Dendritic cell treated with granulocyte-macrophage colony-stimulating factor and Interleukin-4, amounts not matched to agents 40 ng/mL and 50 ng/mL, for 4 days (primary cell): ENCODE measurements around the gene FZD7.

Source experiments
- H3K27ac Mint-ChIP-seq: one replicate; pipeline ENCODE4 v1.8.0; 2022; ENCODE audit warnings: mild to moderate bottlenecking, mixed read lengths
- H3K27me3 Mint-ChIP-seq: one replicate; pipeline ENCODE4 v1.8.0; 2022; ENCODE audit warnings: mild to moderate bottlenecking, mixed read lengths
- H3K36me3 Mint-ChIP-seq: one replicate; pipeline ENCODE4 v1.8.0; 2022; ENCODE audit warnings: low read depth, mixed read lengths
- H3K4me1 Mint-ChIP-seq: one replicate; pipeline ENCODE4 v1.8.0; 2022; ENCODE audit warnings: low read depth, mixed read lengths
- H3K4me3 Mint-ChIP-seq: one replicate; pipeline ENCODE4 v1.8.0; 2022; ENCODE audit warnings: mild to moderate bottlenecking, moderate library complexity, mixed read lengths
- H3K9me3 Mint-ChIP-seq: one replicate; pipeline ENCODE4 v1.8.0; 2022; ENCODE audit warnings: mixed read lengths
- intact Hi-C: fragments of 100-400 bp; cut with micrococcal nuclease; formaldehyde crosslinking; loops from one replicate; pipeline ENCODE4 v1.15.0; 2022

FZD7 gene

GRCh38 chr2:202035941-202036372 lies 2.3 kb downstream of the FZD7 start:
- H3K27ac Mint-ChIP-seq, result no peak overlapping the region

GRCh38 chr2:202036601-202037037 lies 3.0 kb downstream of the FZD7 start:
- H3K27ac Mint-ChIP-seq, result no peak overlapping the region
- H3K9me3 Mint-ChIP-seq, result no peaks in the 10 kb centered on the region
- H3K4me3 Mint-ChIP-seq, result no peak overlapping the region
- peaks cover 7% of the 10 kb centered on the region for H3K36me3 Mint-ChIP-seq
- intact Hi-C loops, result loop anchor here (5.0 kb wide), 1 partner anchor 141 kb away; no protein-coding TSS in a partner anchor
- peaks cover 15% of the 10 kb centered on the region for H3K4me1 Mint-ChIP-seq
- peaks cover 36% of the 10 kb centered on the region for H3K27me3 Mint-ChIP-seq

More at GRCh38 chr2:202035941-202036372, 2.3 kb downstream of the FZD7 start:
- Mint-ChIP-seq H3K36me3 (peaks cover 7% of the 10 kb centered on the region), H3K4me3 (no peak overlapping the region), H3K4me1 (peaks cover 15% of the 10 kb centered on the region), H3K9me3 (no peaks in the 10 kb centered on the region), H3K27me3 (peaks cover 40% of the 10 kb centered on the region)
- intact Hi-C loops, result loop anchor here (5.0 kb wide), 1 partner anchor 141 kb away; no protein-coding TSS in a partner anchor

DNA sequence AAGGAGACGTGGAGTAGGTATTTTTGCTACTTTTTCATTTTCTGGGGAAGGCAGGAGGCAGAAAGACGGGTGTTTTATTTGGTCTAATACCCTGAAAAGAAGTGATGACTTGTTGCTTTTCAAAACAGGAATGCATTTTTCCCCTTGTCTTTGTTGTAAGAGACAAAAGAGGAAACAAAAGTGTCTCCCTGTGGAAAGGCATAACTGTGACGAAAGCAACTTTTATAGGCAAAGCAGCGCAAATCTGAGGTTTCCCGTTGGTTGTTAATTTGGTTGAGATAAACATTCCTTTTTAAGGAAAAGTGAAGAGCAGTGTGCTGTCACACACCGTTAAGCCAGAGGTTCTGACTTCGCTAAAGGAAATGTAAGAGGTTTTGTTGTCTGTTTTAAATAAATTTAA lies 3.4 kb downstream of the FZD7 start:
- Mint-ChIP-seq H3K36me3 (peaks cover 7% of the 10 kb centered on the region), H3K27me3 (peaks cover 31% of the 10 kb centered on the region), H3K4me3 (no peak overlapping the region), H3K27ac (no peak overlapping the region), H3K9me3 (no peaks in the 10 kb centered on the region), H3K4me1 (peaks cover 13% of the 10 kb centered on the region)
- intact Hi-C loops, result loop anchor here (5.0 kb wide), 1 partner anchor 140 kb away; no protein-coding TSS in a partner anchor

DNA sequence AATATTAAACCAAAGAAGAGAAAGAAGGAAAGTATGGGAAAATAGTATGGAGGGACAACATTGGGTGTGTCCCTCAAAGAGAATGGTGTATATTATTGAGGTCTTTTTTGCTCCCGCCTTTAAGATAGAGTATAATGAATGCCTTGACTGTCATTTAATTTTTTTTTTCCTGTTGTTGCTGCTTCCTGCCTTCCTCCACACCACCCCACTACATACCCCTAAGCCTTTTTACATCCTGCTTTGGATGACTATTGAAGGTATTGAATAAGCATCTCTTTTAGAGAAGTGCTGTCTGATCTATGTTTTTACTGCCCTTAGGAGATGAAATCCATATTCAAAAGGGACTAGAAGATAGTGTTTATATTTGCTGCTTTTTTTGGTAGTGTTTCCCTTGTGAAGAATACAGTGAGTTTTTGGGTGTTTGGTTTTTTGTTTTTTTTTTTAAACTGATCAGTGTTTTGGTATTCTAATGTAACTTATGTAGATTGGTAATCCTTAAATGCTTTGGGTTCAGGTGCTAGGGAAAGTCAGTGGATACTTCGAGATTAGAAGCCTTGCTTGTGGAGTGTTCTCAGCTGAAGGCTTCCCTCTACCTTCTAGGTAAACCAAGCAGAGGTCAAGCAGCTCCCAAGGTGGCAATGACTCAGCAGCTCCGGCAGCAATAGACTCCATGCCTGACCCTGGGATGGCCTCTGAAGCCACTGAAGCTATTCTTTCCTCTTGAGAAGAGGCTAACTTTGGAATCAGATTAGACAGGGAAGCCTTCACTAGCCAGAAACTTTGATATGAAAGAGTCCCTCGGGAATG lies 5.0 kb downstream of the FZD7 start:
- Mint-ChIP-seq H3K27me3 (peaks cover 18% of the 10 kb centered on the region), H3K27ac (no peak overlapping the region), H3K36me3 (no peaks in the 10 kb centered on the region), H3K4me3 (no peak overlapping the region), H3K4me1 (no peaks in the 10 kb centered on the region), H3K9me3 (no peaks in the 10 kb centered on the region)
- intact Hi-C loops, result loop anchor here (5.0 kb wide), 1 partner anchor 139 kb away; no protein-coding TSS in a partner anchor

GRCh38 chr2:202039278-202040078 lies 5.8 kb downstream of the FZD7 start:
- intact Hi-C loops, result loop anchor here (5.0 kb wide), 1 partner anchor 138 kb away; no protein-coding TSS in a partner anchor
- H3K27ac Mint-ChIP-seq, result no peak overlapping the region
- H3K4me1 Mint-ChIP-seq, result no peaks in the 10 kb centered on the region
- peaks cover 18% of the 10 kb centered on the region for H3K27me3 Mint-ChIP-seq
- H3K9me3 Mint-ChIP-seq, result no peaks in the 10 kb centered on the region
- no peak overlapping the region for H3K4me3 Mint-ChIP-seq
- no peaks in the 10 kb centered on the region for H3K36me3 Mint-ChIP-seq

DNA sequence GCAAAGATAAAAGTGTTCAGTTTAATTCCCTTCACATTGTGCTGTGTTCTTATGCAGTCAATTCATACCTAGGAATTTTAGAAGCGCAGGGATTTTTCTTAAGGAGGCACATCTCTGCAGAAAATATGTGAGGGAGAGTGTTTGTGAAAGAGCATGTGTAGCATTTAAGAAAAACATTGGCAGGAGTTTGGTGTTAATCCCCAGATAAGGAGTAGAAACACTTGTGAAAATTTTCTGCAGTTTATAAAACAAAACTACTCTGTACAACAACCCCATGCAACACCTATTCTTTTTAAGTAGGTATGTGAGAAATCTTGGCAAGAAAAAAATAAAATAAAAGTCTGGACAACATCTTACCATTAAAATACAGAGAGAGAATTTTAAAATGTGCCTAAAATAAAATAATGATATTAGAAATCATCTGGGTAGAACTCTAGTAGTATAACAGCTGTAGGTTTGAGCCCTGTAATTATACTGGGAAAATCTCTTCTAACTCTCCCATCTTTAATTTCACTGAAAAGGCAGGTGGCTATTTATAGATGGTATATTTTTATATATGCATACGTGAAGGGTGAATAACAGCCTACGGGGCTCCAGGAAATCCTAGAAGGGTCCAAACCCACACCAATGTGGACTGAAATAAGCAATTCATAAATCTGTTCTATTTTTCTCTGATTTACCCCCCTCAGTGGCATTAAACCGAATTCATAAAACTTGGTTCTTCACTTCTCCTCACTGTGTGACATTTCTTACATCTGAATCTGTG lies 6.6 kb downstream of the FZD7 start:
- H3K36me3 Mint-ChIP-seq, result no peaks in the 10 kb centered on the region
- no peaks in the 10 kb centered on the region for H3K4me1 Mint-ChIP-seq
- H3K4me3 Mint-ChIP-seq, result no peak overlapping the region
- peaks cover 18% of the 10 kb centered on the region for H3K27me3 Mint-ChIP-seq
- intact Hi-C loops, result no loop called here
- no peaks in the 10 kb centered on the region for H3K9me3 Mint-ChIP-seq
- H3K27ac Mint-ChIP-seq, result no peak overlapping the region

DNA sequence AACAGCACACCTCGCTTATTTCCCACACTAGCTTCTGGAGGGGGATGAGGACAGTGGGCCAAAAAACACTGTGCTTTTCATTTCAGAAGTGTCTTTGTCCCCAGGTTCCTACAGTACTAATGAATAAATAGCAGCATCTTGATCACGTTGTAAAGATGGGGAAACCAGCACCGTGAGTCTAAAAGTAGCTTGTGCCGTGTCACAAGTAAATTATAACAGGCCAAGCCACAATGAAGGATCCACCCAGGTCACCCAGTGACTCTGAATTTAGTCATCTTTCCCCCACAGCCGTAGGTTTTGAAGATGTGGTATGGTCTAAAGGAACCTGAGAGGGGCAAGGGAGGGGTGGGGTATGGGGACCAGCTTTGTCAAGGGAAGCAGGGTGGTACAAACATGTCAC lies 8.8 kb downstream of the FZD7 start:
- Mint-ChIP-seq H3K27ac (no peak overlapping the region), H3K4me1 (no peaks in the 10 kb centered on the region), H3K9me3 (no peaks in the 10 kb centered on the region), H3K4me3 (no peak overlapping the region), H3K27me3 (peaks cover 23% of the 10 kb centered on the region), H3K36me3 (no peaks in the 10 kb centered on the region)
- intact Hi-C loops, result no loop called here

DNA sequence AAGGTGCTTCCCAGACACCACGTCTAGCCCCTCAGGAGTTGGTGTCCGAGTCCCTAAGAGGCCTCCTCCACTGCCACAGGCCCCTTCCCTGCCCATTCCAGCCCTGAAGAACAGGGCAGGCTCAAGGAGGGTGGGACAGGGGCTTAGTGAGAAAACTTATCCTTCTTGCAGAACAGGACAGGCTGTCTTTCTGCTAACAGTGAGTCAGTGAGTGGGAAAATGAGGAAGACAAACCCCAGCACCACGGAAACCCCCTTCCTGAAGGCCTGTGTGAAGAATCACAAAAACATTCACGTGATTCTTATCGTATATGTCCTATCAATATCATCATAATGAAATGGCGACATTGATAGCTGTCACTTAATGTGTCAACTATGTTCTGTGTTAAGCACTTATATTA lies 9.8 kb downstream of the FZD7 start:
- Mint-ChIP-seq H3K4me1 (no peaks in the 10 kb centered on the region), H3K9me3 (no peaks in the 10 kb centered on the region)

DNA sequence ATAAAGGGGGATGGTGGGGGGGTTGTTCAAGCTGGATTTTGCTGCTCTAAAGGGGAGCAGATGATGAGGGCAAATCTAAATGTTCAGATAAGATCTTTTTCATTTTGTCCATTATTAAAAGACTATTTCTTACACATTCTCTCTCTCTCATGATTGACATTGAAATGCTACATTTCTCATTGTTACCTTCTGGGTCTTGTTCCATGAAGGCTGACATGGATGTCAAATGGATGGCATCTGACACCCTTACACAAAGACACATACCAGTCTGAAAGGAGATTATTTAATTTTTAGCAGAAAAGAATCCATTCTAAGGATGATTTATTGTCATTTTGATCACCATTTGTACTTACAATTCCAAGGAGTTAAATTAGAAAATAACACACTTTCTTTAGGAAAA lies 11.1 kb downstream of the FZD7 start:
- Mint-ChIP-seq H3K27me3 (peaks cover 13% of the 10 kb centered on the region), H3K4me1 (no peaks in the 10 kb centered on the region), H3K36me3 (no peaks in the 10 kb centered on the region), H3K9me3 (no peaks in the 10 kb centered on the region), H3K27ac (no peak overlapping the region), H3K4me3 (no peak overlapping the region)
- intact Hi-C loops, result no loop called here

More for the DNA sequence above, 9.8 kb downstream of the FZD7 start:
- H3K27ac Mint-ChIP-seq, result no peak overlapping the region
- H3K27me3 Mint-ChIP-seq, result peaks cover 19% of the 10 kb centered on the region
- no peak overlapping the region for H3K4me3 Mint-ChIP-seq
- intact Hi-C loops, result no loop called here
- no peaks in the 10 kb centered on the region for H3K36me3 Mint-ChIP-seq

GRCh38 chr2:202046572-202046971 lies 12.9 kb downstream of the FZD7 start:
- Mint-ChIP-seq H3K4me3 (no peak overlapping the region), H3K27ac (no peak overlapping the region), H3K36me3 (no peaks in the 10 kb centered on the region), H3K4me1 (no peaks in the 10 kb centered on the region), H3K9me3 (no peaks in the 10 kb centered on the region), H3K27me3 (peaks cover 8% of the 10 kb centered on the region)
- intact Hi-C loops, result no loop called here

GRCh38 chr2:202049092-202049728 lies 15.6 kb downstream of the FZD7 start:
- no peaks in the 10 kb centered on the region for H3K9me3 Mint-ChIP-seq
- no peaks in the 10 kb centered on the region for H3K4me1 Mint-ChIP-seq
- no peak overlapping the region for H3K4me3 Mint-ChIP-seq
- H3K27me3 Mint-ChIP-seq, result peaks cover 10% of the 10 kb centered on the region
- intact Hi-C loops, result no loop called here
- no peaks in the 10 kb centered on the region for H3K36me3 Mint-ChIP-seq
- H3K27ac Mint-ChIP-seq, result no peak overlapping the region

GRCh38 chr2:202049840-202050239 lies 16.2 kb downstream of the FZD7 start:
- H3K27ac Mint-ChIP-seq, result no peak overlapping the region
- H3K9me3 Mint-ChIP-seq, result no peaks in the 10 kb centered on the region
- intact Hi-C loops, result no loop called here
- no peaks in the 10 kb centered on the region for H3K4me1 Mint-ChIP-seq
- H3K27me3 Mint-ChIP-seq, result peaks cover 11% of the 10 kb centered on the region
- no peak overlapping the region for H3K4me3 Mint-ChIP-seq
- no peaks in the 10 kb centered on the region for H3K36me3 Mint-ChIP-seq

DNA sequence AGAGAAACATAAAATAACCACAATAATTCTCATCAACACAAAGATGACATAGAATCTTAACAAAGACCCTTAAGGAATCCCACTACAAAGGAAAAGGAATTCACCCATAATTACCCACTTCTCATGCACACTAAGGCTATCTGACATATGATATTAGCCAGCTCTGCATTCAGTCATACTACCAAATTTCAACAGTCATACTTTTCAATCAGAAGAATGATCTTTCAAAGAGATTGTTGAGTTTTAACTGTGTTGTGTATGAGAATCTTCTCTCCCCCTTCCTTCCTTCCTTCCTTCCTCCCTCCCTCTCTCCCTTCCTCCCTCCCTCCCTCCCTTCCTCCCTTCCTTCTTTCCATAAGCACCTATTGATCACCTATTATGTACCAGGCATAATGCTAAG lies 17.0 kb downstream of the FZD7 start:
- Mint-ChIP-seq H3K9me3 (no peaks in the 10 kb centered on the region), H3K27ac (no peak overlapping the region), H3K4me1 (no peaks in the 10 kb centered on the region), H3K4me3 (no peak overlapping the region), H3K36me3 (no peaks in the 10 kb centered on the region), H3K27me3 (peaks cover 12% of the 10 kb centered on the region)
- intact Hi-C loops, result no loop called here
